ENCODE measurements around the gene CIITA. TPM values are rescaled to one million over a fixed set of nuclear protein-coding genes. Genes with fewer than 3 reads are reported as not detected.

The CIITA gene
- total RNA-seq, 1 donor from 2014 or later: 1.0 TPM

- Histone ChIP-seq H3K36me3 (ENCODE audit: control insufficient read depth in 3 of 3, insufficient read depth in 3 of 3, low read length in 3 of 3) (peaks cover 2 to 21% (median 16%) of the 10 kb centered on the region in 3 donors), H3K4me1 (ENCODE audit: control insufficient read depth in 3 of 3, insufficient read depth in 3 of 3, low read length in 3 of 3) (peaks cover 6 to 18% (median 10%) of the 10 kb centered on the region in 3 donors), H3K27me3 (ENCODE audit: control insufficient read depth in 3 of 3, insufficient read depth in 3 of 3, low read length in 3 of 3) (no peaks in the 10 kb centered on the region), H3K4me3 (ENCODE audit: low read length in 3 of 3) (no peak overlapping the region), H3K9me3 (ENCODE audit: control insufficient read depth in 3 of 3, low read length in 3 of 3) (no peaks in the 10 kb centered on the region), H3K27ac (ENCODE audit: low read depth, low read length) (no peak overlapping the region), H3K9ac (ENCODE audit: low read depth in 1 of 3, low read length in 3 of 3) (no peak overlapping the region)
These were observed 107.5 kb downstream of the CIITA start for GRCh38 chr16:10984509-10984908.

Other genes starting within 250 kb of the CIITA start
- not detected for gene TEKT5, start 182.3 kb upstream of the CIITA start, total RNA-seq
- 33.4 TPM for gene NUBP1, start 133.4 kb upstream of the CIITA start, total RNA-seq
- 2.6 TPM for gene TVP23A, start 58.4 kb upstream of the CIITA start, total RNA-seq
- 42.8 TPM for gene DEXI, start 65.3 kb downstream of the CIITA start, total RNA-seq
- gene CLEC16A, start 67.4 kb downstream of the CIITA start, total RNA-seq: 14.6 TPM

Data from skeletal muscle tissue (tissue), 4 donors.